A673 (cell line): ENCODE measurements around the gene PKLR.

ENCODE experiments used
- CTCF ChIP-seq: fragments of 300-800, 200-600 bp; sonication (generic); conservative IDR thresholded peaks from 2 replicates; pipeline ENCODE4 v1.5.1; 2017; ENCODE audit warnings: low read depth, mild to moderate bottlenecking, antibody characterized with exemption, low read length, moderate library complexity, mixed read lengths
- EZH2 ChIP-seq: fragments of 200-600 bp; sonication (generic); IDR thresholded peaks from 2 replicates; pipeline ENCODE4 v1.6.1; 2017; ENCODE audit warnings: borderline replicate concordance, low read depth, mild to moderate bottlenecking, mixed read lengths, antibody characterized with exemption, low read length; ENCODE audit not compliant: poor library complexity, severe bottlenecking

GRCh38 chr1:155272466-155273342, 28.5 kb downstream of the PKLR start:
- no peak for TF ChIP-seq CTCF
- TF ChIP-seq EZH2, result no peak
